ENCODE measurements around the gene ZFHX3.

The ZFHX3 gene

DNA sequence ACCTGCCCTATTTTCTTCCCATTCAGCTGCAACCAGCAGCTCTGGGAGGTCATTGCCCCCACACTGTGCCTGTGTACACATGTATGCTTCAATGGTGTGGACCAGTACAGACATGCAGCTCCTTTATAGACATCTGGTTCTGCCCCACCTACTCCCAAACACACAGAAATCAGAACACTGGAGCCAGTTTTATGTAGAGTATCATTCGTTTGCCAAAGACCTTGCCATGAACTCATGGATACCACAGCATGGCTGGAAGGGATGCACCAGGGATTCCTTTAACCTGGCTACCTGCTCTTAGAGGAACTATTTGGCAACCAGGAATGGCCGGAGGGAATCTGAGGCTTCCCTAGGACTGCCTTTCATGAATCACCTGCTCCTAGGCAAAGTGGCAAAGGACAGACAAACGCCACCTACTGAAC is 60.4 kb downstream of the ZFHX3 start:
- no peaks in the 10 kb centered on the region for H3K9me3 ChIP-seq
- H3K4me1 ChIP-seq (ENCODE audit: control insufficient read depth in 1 of 2, insufficient read depth in 1 of 2, low read depth in 1 of 2, low read length in 1 of 2): no peaks in the 10 kb centered on the region
- H3K4me3 ChIP-seq (ENCODE audit: low read depth in 1 of 2, low read length in 1 of 2): no peak overlapping the region
- no peaks in the 10 kb centered on the region for H3K36me3 ChIP-seq
- peaks cover 12% of the 10 kb centered on the region for H3K27me3 ChIP-seq
- TF ChIP-seq, protein P1, sequence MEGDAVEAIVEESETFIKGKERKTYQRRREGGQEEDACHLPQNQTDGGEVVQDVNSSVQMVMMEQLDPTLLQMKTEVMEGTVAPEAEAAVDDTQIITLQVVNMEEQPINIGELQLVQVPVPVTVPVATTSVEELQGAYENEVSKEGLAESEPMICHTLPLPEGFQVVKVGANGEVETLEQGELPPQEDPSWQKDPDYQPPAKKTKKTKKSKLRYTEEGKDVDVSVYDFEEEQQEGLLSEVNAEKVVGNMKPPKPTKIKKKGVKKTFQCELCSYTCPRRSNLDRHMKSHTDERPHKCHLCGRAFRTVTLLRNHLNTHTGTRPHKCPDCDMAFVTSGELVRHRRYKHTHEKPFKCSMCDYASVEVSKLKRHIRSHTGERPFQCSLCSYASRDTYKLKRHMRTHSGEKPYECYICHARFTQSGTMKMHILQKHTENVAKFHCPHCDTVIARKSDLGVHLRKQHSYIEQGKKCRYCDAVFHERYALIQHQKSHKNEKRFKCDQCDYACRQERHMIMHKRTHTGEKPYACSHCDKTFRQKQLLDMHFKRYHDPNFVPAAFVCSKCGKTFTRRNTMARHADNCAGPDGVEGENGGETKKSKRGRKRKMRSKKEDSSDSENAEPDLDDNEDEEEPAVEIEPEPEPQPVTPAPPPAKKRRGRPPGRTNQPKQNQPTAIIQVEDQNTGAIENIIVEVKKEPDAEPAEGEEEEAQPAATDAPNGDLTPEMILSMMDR (IDR thresholded peaks at IDR 0.05): no peak
- H3K27ac ChIP-seq: no peak overlapping the region

DNA sequence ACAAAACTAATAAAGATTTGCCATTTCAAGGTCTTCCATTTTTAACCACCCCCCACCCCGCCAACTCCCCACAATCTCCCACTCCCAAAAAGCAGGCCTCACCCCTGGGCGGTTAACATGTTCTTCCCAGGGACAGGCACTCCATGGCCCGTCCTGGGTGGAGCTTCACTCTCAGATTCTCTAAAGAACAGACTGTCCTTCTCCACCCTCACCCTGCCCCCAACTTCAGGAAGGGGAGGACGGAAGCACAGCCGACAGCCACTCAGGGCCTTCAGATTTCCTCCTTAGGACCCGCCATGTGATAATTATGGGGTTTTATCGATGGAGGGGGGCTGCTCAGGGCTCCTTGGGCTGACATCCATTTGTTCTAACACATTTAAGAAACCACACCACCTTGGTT is 61.9 kb downstream of the ZFHX3 start:
- TF ChIP-seq, protein P1 (IDR thresholded peaks at IDR 0.05): no peak
- Histone ChIP-seq H3K27me3 (peaks cover 12% of the 10 kb centered on the region), H3K4me3 (ENCODE audit: low read depth in 1 of 2, low read length in 1 of 2) (no peak overlapping the region), H3K36me3 (no peaks in the 10 kb centered on the region), H3K4me1 (ENCODE audit: control insufficient read depth in 1 of 2, insufficient read depth in 1 of 2, low read depth in 1 of 2, low read length in 1 of 2) (no peaks in the 10 kb centered on the region), H3K9me3 (no peaks in the 10 kb centered on the region), H3K27ac (no peak overlapping the region)

DNA sequence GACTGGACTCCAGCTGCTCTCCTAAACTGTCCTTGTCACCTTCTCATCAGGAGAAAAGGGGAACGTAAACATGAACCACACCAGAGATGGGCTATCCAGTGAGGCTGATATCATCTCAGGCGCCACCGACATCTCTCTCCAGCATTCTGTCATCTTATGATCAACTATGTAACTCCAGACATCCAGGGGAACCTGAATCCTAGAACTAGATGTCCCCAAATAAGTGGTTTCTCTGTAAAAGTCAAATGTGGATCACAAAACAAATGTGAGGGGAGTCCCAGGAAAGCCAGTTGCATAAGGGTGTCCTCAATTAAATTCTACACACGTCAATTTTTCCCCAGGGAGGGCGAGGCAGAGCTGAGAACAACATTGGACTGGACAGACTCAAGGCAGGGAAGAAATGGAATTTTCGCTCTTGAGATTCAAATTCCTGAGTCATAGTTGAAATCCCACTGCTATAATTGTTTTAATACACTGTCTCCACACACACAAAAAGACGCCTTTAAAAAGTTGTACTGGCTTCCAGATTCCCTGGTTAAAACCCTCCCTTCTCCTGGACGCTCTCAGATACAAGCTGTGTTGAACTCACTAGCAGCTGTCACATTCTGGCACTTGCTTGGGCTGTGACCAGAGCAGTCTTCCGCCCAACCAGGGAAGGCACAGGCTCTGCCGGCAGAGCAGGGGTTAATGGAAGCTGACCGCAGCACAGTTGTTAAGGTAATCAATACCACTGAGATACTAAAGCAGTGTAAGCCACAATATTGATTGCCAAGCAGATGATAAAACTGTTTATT is 62.6 kb downstream of the ZFHX3 start:
- H3K4me3 ChIP-seq (ENCODE audit: low read depth in 1 of 2, low read length in 1 of 2): no peak overlapping the region
- no peaks in the 10 kb centered on the region for H3K4me1 ChIP-seq (ENCODE audit: control insufficient read depth in 1 of 2, insufficient read depth in 1 of 2, low read depth in 1 of 2, low read length in 1 of 2)
- H3K27ac ChIP-seq: no peak overlapping the region
- peaks cover 10% of the 10 kb centered on the region for H3K27me3 ChIP-seq
- H3K36me3 ChIP-seq: no peaks in the 10 kb centered on the region
- H3K9me3 ChIP-seq: no peaks in the 10 kb centered on the region
- TF ChIP-seq, protein P1 (IDR thresholded peaks at IDR 0.05): no peak

DNA sequence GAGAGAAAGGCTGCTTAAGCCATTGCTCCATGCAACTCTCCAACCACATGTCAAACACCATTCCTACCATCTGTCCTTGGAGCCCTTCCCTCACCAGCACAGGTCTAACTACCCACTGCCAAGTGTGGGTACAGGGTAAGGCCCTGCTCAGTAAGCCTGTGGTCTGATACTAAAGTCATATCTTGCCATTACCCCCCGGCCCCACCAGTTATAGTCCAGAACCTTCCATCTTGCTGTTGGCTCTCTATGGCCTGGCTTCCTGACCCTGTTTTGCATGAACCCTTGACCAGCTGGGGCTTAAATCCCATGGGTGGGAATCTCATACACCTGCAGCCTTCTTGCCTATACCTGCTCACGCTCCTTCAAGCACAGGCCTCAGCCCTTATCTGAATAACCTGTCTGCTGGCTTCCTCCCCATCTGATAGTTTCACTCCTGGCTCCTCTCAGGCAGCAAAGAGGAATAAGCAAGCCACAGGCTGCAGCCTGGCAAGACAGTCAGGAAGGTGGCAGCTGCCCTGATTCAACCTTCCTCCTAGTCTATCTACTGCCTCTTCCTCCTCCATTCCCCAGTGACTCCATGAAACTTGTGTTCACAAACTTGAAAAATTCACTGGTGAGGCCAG is 64.1 kb downstream of the ZFHX3 start:
- TF ChIP-seq, protein P1 (IDR thresholded peaks at IDR 0.05): no peak
- Histone ChIP-seq H3K4me3 (ENCODE audit: low read depth in 1 of 2, low read length in 1 of 2) (no peak overlapping the region), H3K27me3 (no peaks in the 10 kb centered on the region), H3K4me1 (ENCODE audit: control insufficient read depth in 1 of 2, insufficient read depth in 1 of 2, low read depth in 1 of 2, low read length in 1 of 2) (no peaks in the 10 kb centered on the region), H3K36me3 (no peaks in the 10 kb centered on the region), H3K27ac (no peak overlapping the region), H3K9me3 (no peaks in the 10 kb centered on the region)

DNA sequence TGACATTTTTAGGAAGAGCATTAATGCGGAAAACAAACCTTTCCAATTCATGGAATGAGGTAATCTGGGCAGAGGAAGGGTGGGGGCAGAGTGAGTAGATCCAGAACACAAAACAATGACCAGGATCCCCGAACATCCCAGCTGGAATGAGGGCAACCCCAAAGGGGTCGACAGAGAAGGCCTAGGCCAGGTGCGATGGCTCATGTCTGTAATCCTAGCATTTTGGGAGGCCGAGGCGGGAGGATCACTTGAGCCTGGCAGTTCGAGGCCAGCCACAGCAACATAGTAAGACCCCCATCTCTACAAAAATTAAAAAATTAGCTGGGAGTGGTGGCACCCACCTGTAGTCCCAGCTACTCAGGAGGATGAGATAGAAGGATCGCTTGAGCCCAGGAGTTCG is 64.7 kb downstream of the ZFHX3 start:
- Histone ChIP-seq H3K4me1 (ENCODE audit: control insufficient read depth in 1 of 2, insufficient read depth in 1 of 2, low read depth in 1 of 2, low read length in 1 of 2) (no peaks in the 10 kb centered on the region), H3K4me3 (ENCODE audit: low read depth in 1 of 2, low read length in 1 of 2) (no peak overlapping the region), H3K27me3 (no peaks in the 10 kb centered on the region), H3K27ac (no peak overlapping the region), H3K9me3 (no peaks in the 10 kb centered on the region), H3K36me3 (no peaks in the 10 kb centered on the region)
- TF ChIP-seq, protein P1 (IDR thresholded peaks at IDR 0.05): no peak
